Coronary artery (tissue), 2 donors: ENCODE data around the gene MAPK1.
"Not testable (repeated sequence)": the region's sequence is repeated elsewhere in the genome, so short reads cannot be mapped to it uniquely, and the experiment has no call there.

Source experiments
- DNase-seq: peaks from one replicate; pipeline ENCODE4 v3.0.0-alpha.2; 2017; ENCODE audit warnings: low spot score
- H3K27ac ChIP-seq, 2 donors: fragments of 200-600 bp; sonication (generic); one replicate each; pipeline ENCODE4 v1.5.1; 2016 to 2019
- H3K4me3 ChIP-seq: fragments of 200-600 bp; sonication (generic); 2 replicates; pipeline ENCODE4 v1.5.1; 2016; ENCODE audit warnings: mild to moderate bottlenecking, moderate library complexity
- CTCF ChIP-seq: fragments of 200-600 bp; sonication (generic); IDR thresholded peaks from one replicate; pipeline ENCODE4 v1.5.1; 2019; ENCODE audit warnings: antibody characterized with exemption

The MAPK1 gene

GRCh38 chr22:21796231-21796630 lies 71.2 kb downstream of the MAPK1 start:
- no peak overlapping the region for H3K27ac ChIP-seq
- no peak overlapping the region for H3K4me3 ChIP-seq
- no peak for TF ChIP-seq CTCF
- no peak for DNase-seq

DNA sequence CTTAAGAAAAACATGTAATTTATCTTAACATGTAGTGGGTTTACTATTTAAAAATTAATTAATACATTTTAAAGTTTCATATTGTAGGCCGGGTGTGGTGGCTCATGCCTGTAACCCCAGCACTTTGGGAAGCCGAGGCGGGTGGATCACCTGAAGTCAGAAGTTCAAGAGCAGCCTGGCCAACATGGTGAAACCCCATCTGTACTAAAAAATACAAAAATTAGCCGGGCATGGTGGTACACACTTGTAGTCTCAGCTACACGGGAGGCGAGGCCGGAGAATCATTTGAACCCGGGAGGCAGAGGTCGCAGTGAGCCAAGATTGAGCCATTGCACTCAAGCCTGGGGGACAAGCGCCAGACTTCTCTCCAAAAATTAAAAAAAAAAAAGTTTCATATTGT lies 73.7 kb downstream of the MAPK1 start:
- not testable (repeated sequence) for H3K27ac ChIP-seq, DNase-seq, H3K4me3 ChIP-seq

GRCh38 chr22:21791635-21792625 lies 75.5 kb downstream of the MAPK1 start:
- H3K4me3 ChIP-seq: no peak overlapping the region
- no peak for TF ChIP-seq CTCF
- DNase-seq: no peak
- H3K27ac ChIP-seq: no peak overlapping the region

GRCh38 chr22:21790849-21791610 lies 76.4 kb downstream of the MAPK1 start:
- H3K4me3 ChIP-seq, DNase-seq, H3K27ac ChIP-seq: not testable (repeated sequence)

GRCh38 chr22:21790359-21790758 lies 77.1 kb downstream of the MAPK1 start:
- H3K27ac ChIP-seq: no peak overlapping the region
- no peak for DNase-seq
- no peak overlapping the region for H3K4me3 ChIP-seq
- TF ChIP-seq CTCF: no peak

DNA sequence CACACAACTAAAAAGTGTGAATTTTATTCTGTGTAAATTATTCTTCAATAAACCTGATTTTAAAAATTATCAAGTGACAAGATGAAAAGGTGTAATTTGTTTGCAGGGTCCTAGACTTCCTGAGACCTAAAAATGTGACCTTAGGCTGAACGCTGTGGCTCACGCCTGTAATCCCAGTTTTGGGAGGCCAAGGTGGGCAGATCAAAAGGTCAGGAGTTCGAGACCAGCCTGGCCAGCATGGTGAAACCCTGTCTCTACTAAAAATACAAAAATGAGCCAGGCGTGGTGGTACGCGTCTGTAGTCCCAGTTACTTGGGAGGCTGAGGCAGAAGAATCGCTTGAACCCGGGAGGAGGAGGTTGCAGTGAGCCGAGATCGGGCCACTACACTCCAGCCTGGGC lies 79.9 kb downstream of the MAPK1 start:
- not testable (repeated sequence) for DNase-seq, H3K27ac ChIP-seq, H3K4me3 ChIP-seq

DNA sequence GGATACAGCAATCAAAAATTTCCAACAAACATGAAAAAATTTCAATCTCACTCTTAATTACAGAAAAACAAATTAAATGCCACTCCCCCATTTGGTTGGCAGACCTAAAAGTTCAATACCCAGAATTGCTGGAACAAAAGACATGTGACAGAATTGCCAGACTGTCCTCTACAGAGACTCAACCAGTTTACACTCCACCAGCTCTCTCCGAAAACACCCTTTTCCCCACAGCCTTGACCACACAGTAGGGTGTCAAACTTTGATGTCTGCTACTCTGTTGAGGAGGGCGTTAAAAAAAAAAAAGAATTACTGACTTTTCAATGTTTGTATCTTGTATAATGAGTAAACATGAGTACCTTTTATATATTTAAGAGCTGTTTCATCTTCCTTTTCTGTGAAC lies 87.2 kb downstream of the MAPK1 start:
- DNase-seq: no peak
- Histone ChIP-seq H3K27ac (no peak overlapping the region), H3K4me3 (no peak overlapping the region)
- TF ChIP-seq CTCF: no peak

GRCh38 chr22:21779444-21779843 lies 88.0 kb downstream of the MAPK1 start:
- DNase-seq: no peak
- H3K4me3 ChIP-seq: no peak overlapping the region
- no peak for TF ChIP-seq CTCF
- no peak overlapping the region for H3K27ac ChIP-seq
